Thymus (tissue), 11 donors: Measurements from ENCODE around the gene MAN1A2. TPM values are rescaled to one million over a fixed set of nuclear protein-coding genes. Genes with fewer than 3 reads are reported as not detected.

ENCODE experiments used
- DNase-seq, 9 donors: peaks; one replicate each; pipeline ENCODE4 v3.0.0-alpha.2; 2013; ENCODE audit warnings: low spot score in 9 of 9, low read depth in 6 of 9, missing footprints in 1 of 9
- H3K27ac ChIP-seq, 2 donors: one replicate each; pipeline ENCODE4 v1.5.1; 2013; ENCODE audit warnings: control low read depth in 1 of 2, low read depth in 1 of 2, low read length in 1 of 2, mild to moderate bottlenecking in 1 of 2, moderate library complexity in 1 of 2
- H3K27me3 ChIP-seq, 2 donors: one replicate each; pipeline ENCODE4 v1.5.1; 2013; ENCODE audit warnings: low read length in 1 of 2; ENCODE audit not compliant: control insufficient read depth in 2 of 2, insufficient read depth in 1 of 2
- H3K36me3 ChIP-seq, 2 donors: one replicate each; pipeline ENCODE4 v1.5.1; 2013; ENCODE audit warnings: low read length in 1 of 2, mild to moderate bottlenecking in 1 of 2, moderate library complexity in 1 of 2; ENCODE audit not compliant: control insufficient read depth in 2 of 2, insufficient read depth in 2 of 2
- H3K4me1 ChIP-seq, 2 donors: one replicate each; pipeline ENCODE4 v1.5.1; 2013; ENCODE audit warnings: low read length in 2 of 2; ENCODE audit not compliant: control insufficient read depth in 2 of 2, insufficient read depth in 2 of 2
- H3K4me3 ChIP-seq, 2 donors: one replicate each; pipeline ENCODE4 v1.5.1; 2013; ENCODE audit warnings: low read length in 2 of 2, control low read depth in 1 of 2, mild to moderate bottlenecking in 1 of 2
- H3K9me3 ChIP-seq, 2 donors: one replicate each; pipeline ENCODE4 v1.5.1; 2013; ENCODE audit warnings: low read length in 1 of 2, mild to moderate bottlenecking in 1 of 2; ENCODE audit not compliant: control insufficient read depth in 2 of 2, insufficient read depth in 1 of 2
- WGBS: extraction: QIAGEN DNeasy Blood & Tissue Kit; methylation state at CpG from one replicate; pipeline ENCODE4 v1.1.7; 2013; 5-methylcytosine and 5-hydroxymethylcytosine counted together
- polyA plus RNA-seq: library from polyadenylated mRNA; stranded (reverse); fragments of 200-250 nt; gene quantifications from one replicate; pipeline ENCODE4 v1.2.3, GENCODE V29; 2013
- total RNA-seq: library from RNA; stranded (reverse); fragments of 120-200 nt; gene quantifications from one replicate; pipeline ENCODE4 v1.2.4, GENCODE V29; 2013
- donor health status: healthy.

The MAN1A2 gene
- total and polyA plus RNA-seq, 2 donors: 10.6 to 26.4 TPM

DNA sequence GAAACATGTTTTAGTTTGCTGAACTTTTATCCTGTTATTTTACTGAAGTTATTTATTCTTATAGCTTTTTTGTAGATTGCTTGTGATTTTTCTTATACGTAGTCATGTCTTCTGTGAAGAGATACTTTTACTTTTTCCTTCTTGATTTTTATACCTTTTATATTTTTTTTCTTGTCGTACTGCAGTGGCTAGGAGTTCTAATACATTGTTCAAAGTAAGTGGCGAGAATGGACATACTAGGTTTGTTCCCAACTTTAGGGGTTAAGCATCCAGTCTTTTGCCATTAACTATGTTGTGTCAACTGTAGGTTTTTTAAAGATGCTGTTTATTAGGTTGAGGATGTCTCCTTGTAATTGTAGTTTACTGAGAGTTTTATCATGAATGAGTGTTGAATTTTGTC lies 36.3 kb downstream of the MAN1A2 start:
- DNase-seq: no peak
- WGBS: 97% methylated on average over 3 of the region's 3 CpGs
- peaks cover 3 to 7% of the 10 kb centered on the region in 2 donors for H3K36me3 ChIP-seq
- no peak overlapping the region for H3K27ac ChIP-seq
- H3K4me3 ChIP-seq: no peak overlapping the region
- peaks cover 0 to 1% of the 10 kb centered on the region in 2 donors for H3K9me3 ChIP-seq
- H3K4me1 ChIP-seq: no peaks in the 10 kb centered on the region
- no peaks in the 10 kb centered on the region for H3K27me3 ChIP-seq

DNA sequence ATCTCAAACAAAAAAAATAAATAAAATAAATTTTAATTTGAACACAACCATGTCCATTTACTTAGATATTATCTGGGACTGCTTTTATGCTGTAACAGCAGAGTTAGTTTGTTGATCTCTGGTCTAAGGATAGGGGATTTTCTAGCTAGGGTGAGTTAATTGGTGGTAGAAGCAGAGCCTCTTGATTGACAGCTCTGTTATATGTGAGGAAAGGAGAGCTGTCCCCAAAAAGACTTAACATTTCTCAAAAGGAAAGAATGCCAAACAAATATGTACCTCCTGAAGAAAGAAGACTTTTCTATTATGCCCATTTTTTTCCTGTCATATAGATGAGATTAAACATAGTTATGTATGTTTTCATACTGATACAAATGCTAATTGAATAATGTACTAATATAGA lies 37.8 kb downstream of the MAN1A2 start:
- Histone ChIP-seq H3K27ac (no peak overlapping the region), H3K4me3 (no peak overlapping the region), H3K36me3 (peaks cover 3 to 7% of the 10 kb centered on the region in 2 donors)

DNA sequence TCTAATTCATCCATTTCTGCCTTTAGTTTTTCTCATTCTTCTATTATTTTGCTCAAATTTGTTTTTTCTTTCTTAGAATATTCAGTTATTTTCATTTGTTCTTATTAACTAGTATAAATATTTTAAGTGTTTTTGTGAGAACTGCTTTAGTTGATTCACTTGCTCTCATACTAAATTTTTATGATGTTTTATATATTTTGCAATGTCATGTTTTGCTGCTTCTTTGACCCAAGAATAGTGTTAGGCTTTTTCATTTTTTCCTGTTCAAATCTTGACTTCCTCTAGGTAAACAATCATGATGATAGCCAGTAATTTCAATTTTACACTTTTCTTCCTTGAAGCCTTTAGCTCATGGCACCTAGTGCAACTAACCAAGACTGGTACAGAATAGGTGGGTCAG lies 45.2 kb downstream of the MAN1A2 start:
- no peaks in the 10 kb centered on the region for H3K9me3 ChIP-seq
- DNase-seq: no peak
- peaks cover 3 to 7% of the 10 kb centered on the region in 2 donors for H3K36me3 ChIP-seq
- H3K4me1 ChIP-seq: no peaks in the 10 kb centered on the region
- H3K27ac ChIP-seq: no peak overlapping the region
- no peaks in the 10 kb centered on the region for H3K27me3 ChIP-seq
- no peak overlapping the region for H3K4me3 ChIP-seq

More for the DNA sequence above, 37.8 kb downstream of the MAN1A2 start:
- Histone ChIP-seq H3K9me3 (peaks cover 0 to 1% of the 10 kb centered on the region in 2 donors), H3K27me3 (no peaks in the 10 kb centered on the region), H3K4me1 (no peaks in the 10 kb centered on the region)
- no peak for DNase-seq

- 98% methylated on average over 3 of the region's 3 CpGs for WGBS
- H3K4me3 ChIP-seq: no peak overlapping the region
- no peak overlapping the region for H3K27ac ChIP-seq
- H3K27me3 ChIP-seq: no peaks in the 10 kb centered on the region
- no peak for DNase-seq
- H3K9me3 ChIP-seq: no peaks in the 10 kb centered on the region
- peaks cover 0 to 7% of the 10 kb centered on the region in 2 donors for H3K36me3 ChIP-seq
- no peaks in the 10 kb centered on the region for H3K4me1 ChIP-seq
These were observed 46.2 kb downstream of the MAN1A2 start for GRCh38 chr1:117413412-117413811.

DNA sequence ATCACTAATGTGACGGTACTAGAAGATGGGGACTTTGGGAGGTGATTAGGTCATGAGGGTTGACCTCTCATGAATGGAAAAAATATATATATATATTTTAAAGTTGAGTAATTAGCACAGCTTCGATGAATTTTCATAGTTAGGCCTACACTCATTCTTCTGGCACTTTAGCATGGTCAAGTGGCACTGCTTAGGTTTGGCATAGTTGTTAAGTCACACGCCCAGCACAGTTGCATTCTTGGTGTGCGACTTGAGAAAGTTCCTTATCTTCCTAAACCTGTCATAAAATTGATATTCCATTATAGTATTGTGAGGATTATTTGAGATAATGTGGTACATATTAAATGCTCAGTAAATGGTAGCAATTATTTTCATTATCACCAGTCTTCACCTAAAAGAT lies 47.7 kb downstream of the MAN1A2 start:
- Histone ChIP-seq H3K4me1 (no peaks in the 10 kb centered on the region), H3K27ac (no peak overlapping the region), H3K36me3 (peaks cover 0 to 7% of the 10 kb centered on the region in 2 donors), H3K4me3 (no peak overlapping the region), H3K27me3 (no peaks in the 10 kb centered on the region), H3K9me3 (no peaks in the 10 kb centered on the region)
- DNase-seq: no peak
- 98% methylated on average over 4 of the region's 4 CpGs for WGBS

- 100% methylated on average over 1 of the region's 1 CpG for WGBS
- no peak overlapping the region for H3K4me3 ChIP-seq
- H3K4me1 ChIP-seq: no peaks in the 10 kb centered on the region
- no peak for DNase-seq
- no peaks in the 10 kb centered on the region for H3K9me3 ChIP-seq
- peaks cover 0 to 7% of the 10 kb centered on the region in 2 donors for H3K36me3 ChIP-seq
- H3K27me3 ChIP-seq: no peaks in the 10 kb centered on the region
- no peak overlapping the region for H3K27ac ChIP-seq
These were observed 48.8 kb downstream of the MAN1A2 start for GRCh38 chr1:117416004-117416403.

DNA sequence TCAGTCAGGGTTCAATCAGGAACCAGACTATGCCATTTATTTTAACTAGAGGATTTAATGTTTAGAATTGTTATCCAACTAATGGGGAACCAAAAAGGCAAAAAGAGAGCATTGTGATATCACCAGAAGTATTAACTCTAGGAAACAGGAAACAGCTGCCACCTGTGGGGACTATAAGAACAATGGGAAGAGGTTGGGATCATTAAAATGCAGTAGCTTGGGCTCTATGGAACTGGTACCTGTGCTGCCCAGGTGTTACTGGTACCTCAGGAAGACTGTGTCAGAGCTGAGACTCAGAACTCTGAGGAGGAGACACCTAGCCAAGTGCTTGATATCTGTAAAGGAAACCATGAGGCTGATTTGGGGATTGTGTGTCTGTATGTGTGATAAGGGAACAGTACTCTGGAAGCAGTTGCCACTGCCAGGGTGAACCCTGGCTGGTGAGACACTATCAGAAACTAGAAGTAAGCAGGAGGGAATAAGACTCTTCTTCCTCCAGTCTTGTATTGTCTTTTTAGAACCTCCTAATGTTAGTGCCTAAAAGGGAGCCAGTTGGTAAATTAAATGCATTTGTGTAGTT lies 49.4 kb downstream of the MAN1A2 start:
- H3K36me3 ChIP-seq: peaks cover 0 to 7% of the 10 kb centered on the region in 2 donors
- DNase-seq: no peak
- no peak overlapping the region for H3K27ac ChIP-seq
- no peaks in the 10 kb centered on the region for H3K4me1 ChIP-seq
- no peaks in the 10 kb centered on the region for H3K9me3 ChIP-seq
- no peak overlapping the region for H3K4me3 ChIP-seq
- no peaks in the 10 kb centered on the region for H3K27me3 ChIP-seq

DNA sequence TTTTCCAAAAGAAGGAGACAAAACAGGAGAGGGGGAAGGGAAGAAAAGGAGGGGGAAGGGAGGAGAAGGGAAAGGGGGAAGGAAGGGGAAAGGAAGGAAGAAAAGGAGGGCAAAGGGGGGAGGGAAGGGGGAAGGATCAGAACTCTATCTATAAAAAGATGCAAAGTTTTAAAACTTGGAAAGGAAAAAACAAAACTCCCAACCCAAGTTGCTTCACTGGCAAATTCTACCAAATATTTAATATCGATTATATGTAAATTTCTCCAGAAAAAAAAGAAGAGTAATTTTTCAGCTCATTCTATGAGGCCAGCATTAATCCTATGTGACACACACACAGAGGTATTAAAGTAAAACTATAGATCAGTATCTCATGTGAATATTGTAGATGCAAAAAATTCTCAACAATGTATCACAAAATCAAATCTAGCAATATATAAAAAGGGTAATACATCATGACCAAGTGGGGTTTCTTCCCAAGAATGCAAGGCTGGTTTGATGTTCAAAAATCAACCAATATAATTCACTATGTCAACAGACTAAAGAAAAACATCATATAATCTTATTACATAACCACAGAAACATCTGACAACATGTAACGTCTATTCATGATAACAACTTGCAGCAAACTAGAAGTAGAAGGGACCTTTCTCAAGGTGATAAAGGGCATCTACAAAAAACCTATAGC lies 57.9 kb downstream of the MAN1A2 start:
- no peaks in the 10 kb centered on the region for H3K27me3 ChIP-seq
- over 99% methylated on average over 2 of the region's 2 CpGs for WGBS

DNA sequence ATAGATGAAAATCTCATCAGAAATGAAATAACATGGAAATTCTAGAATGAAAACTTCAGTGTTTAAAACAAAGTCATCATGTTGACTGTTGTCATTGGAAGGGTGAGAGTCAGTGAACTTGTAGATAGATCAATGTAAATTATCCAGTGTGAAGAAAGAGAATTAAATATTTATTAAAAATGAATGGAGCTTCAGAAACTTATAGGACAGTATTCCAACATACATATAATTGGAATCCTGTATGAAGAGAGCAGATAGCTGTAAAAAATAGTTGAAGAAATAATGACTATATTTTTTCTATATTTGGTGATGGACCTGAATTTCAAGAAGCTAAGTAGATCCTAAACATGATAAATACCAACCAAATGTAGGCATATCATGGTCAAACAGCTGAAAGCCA lies 60.0 kb downstream of the MAN1A2 start:
- no peaks in the 10 kb centered on the region for H3K27me3 ChIP-seq
- no peak overlapping the region for H3K27ac ChIP-seq
- no peaks in the 10 kb centered on the region for H3K4me1 ChIP-seq
- DNase-seq: no peak
- peaks cover 6 to 8% of the 10 kb centered on the region in 2 donors for H3K36me3 ChIP-seq
- peaks cover 0 to 2% of the 10 kb centered on the region in 2 donors for H3K9me3 ChIP-seq
- no peak overlapping the region for H3K4me3 ChIP-seq

More for the DNA sequence above, 57.9 kb downstream of the MAN1A2 start:
- no peak for DNase-seq
- Histone ChIP-seq H3K9me3 (peaks cover 0 to 2% of the 10 kb centered on the region in 2 donors), H3K4me3 (no peak overlapping the region), H3K27ac (no peak overlapping the region), H3K36me3 (peaks cover 6 to 8% of the 10 kb centered on the region in 2 donors), H3K4me1 (no peaks in the 10 kb centered on the region)
